Measurements from ENCODE around the gene NKAIN2.
"Not testable (repeated sequence)": the region's sequence is repeated elsewhere in the genome, so short reads cannot be mapped to it uniquely, and the experiment has no call there.

The NKAIN2 gene

GRCh38 chr6:124446961-124447360 is 643.3 kb downstream of the NKAIN2 start (continued):
- TF ChIP-seq TSHZ2 (CRISPR knock-in tag; IDR thresholded peaks at IDR 0.05) (no peak), ESRRG (CRISPR knock-in tag; IDR thresholded peaks at IDR 0.05) (no peak), ZFP30 (CRISPR knock-in tag; IDR thresholded peaks at IDR 0.05) (no peak), RARB (CRISPR knock-in tag; IDR thresholded peaks at IDR 0.05) (no peak), CSDC2 (CRISPR knock-in tag; IDR thresholded peaks at IDR 0.05) (no peak), CREB5 (CRISPR knock-in tag; IDR thresholded peaks at IDR 0.05; ENCODE audit: low read depth) (no peak)

- no peak for ATAC-seq
- TF ChIP-seq OSR1 (CRISPR knock-in tag; IDR thresholded peaks at IDR 0.05): no peak
- no peak for TF ChIP-seq ZC3H10 (CRISPR knock-in tag; IDR thresholded peaks at IDR 0.05)
- no peak for TF ChIP-seq ZNF565 (CRISPR knock-in tag; conservative IDR thresholded peaks at IDR 0.05; ENCODE audit: low read depth)
- TF ChIP-seq ESRRG (CRISPR knock-in tag; IDR thresholded peaks at IDR 0.05): no peak
- TF ChIP-seq CSDC2 (CRISPR knock-in tag; IDR thresholded peaks at IDR 0.05): no peak
- TF ChIP-seq TOX (CRISPR knock-in tag; IDR thresholded peaks at IDR 0.05; ENCODE audit: borderline replicate concordance): no peak
- no peak for TF ChIP-seq ZNF70 (CRISPR knock-in tag; IDR thresholded peaks at IDR 0.05)
- TF ChIP-seq TSHZ2 (CRISPR knock-in tag; IDR thresholded peaks at IDR 0.05): no peak
- no peak for TF ChIP-seq TCF4 (CRISPR knock-in tag; IDR thresholded peaks at IDR 0.05; ENCODE audit: borderline replicate concordance)
- TF ChIP-seq PPARA (CRISPR knock-in tag; IDR thresholded peaks at IDR 0.05; ENCODE audit: borderline replicate concordance): no peak
Measured at GRCh38 chr6:124459268-124459667, 655.6 kb downstream of the NKAIN2 start.

GRCh38 chr6:124462750-124463149 is 659.1 kb downstream of the NKAIN2 start:
- no peak for ATAC-seq
- no peak for TF ChIP-seq ARNTL (CRISPR knock-in tag; IDR thresholded peaks at IDR 0.05; ENCODE audit: borderline replicate concordance, low read depth)
- TF ChIP-seq TSHZ2 (CRISPR knock-in tag; IDR thresholded peaks at IDR 0.05): no peak
- no peak for TF ChIP-seq CREB5 (CRISPR knock-in tag; IDR thresholded peaks at IDR 0.05; ENCODE audit: low read depth)

- TF ChIP-seq GLIS3 (CRISPR knock-in tag; IDR thresholded peaks at IDR 0.05) (no peak), ZC3H10 (CRISPR knock-in tag; IDR thresholded peaks at IDR 0.05) (no peak), RARB (CRISPR knock-in tag; IDR thresholded peaks at IDR 0.05) (no peak), ZNF565 (CRISPR knock-in tag; conservative IDR thresholded peaks at IDR 0.05; ENCODE audit: low read depth) (no peak), ISL1 (CRISPR knock-in tag; IDR thresholded peaks at IDR 0.05) (no peak), ZNF70 (CRISPR knock-in tag; IDR thresholded peaks at IDR 0.05) (no peak), ZNF8 (CRISPR knock-in tag; IDR thresholded peaks at IDR 0.05) (no peak), TOX (CRISPR knock-in tag; IDR thresholded peaks at IDR 0.05; ENCODE audit: borderline replicate concordance) (no peak), PPARA (CRISPR knock-in tag; IDR thresholded peaks at IDR 0.05; ENCODE audit: borderline replicate concordance) (no peak), ZFP3 (CRISPR knock-in tag; IDR thresholded peaks at IDR 0.05) (no peak)
- ATAC-seq: no peak
Measured at GRCh38 chr6:124463271-124463670, 659.6 kb downstream of the NKAIN2 start.

GRCh38 chr6:124464600-124464999 is 660.9 kb downstream of the NKAIN2 start:
- ATAC-seq: not testable (repeated sequence)
